Hepatocyte (in vitro differentiated cells): ENCODE results near the gene UBASH3A. TPM values are rescaled to one million over a fixed set of nuclear protein-coding genes. Genes with fewer than 3 reads are reported as not detected.

Experiments used
- DNase-seq: peaks from one replicate; pipeline ENCODE4 v3.0.0-alpha.2; 2016; ENCODE audit warnings: low spot score
- H2AFZ ChIP-seq: fragments of 200-600 bp; sonication (generic); 2 replicates; pipeline ENCODE4 v1.6.0; 2016; ENCODE audit warnings: antibody characterized with exemption, mild to moderate bottlenecking
- H3K27ac ChIP-seq: fragments of 200-600 bp; sonication (generic); 2 replicates; pipeline ENCODE4 v1.5.1; 2016; ENCODE audit warnings: mild to moderate bottlenecking
- H3K27me3 ChIP-seq: fragments of 200-600 bp; sonication (generic); 2 replicates; pipeline ENCODE4 v1.6.1; 2016
- H3K36me3 ChIP-seq: fragments of 200-600 bp; sonication (generic); replicated peaks from 2 replicates; pipeline ENCODE4 v1.5.1; 2016; ENCODE audit warnings: low read depth; ENCODE audit not compliant: insufficient read depth
- H3K4me1 ChIP-seq: fragments of 200-600 bp; sonication (generic); 2 replicates; pipeline ENCODE4 v1.5.1; 2016; ENCODE audit warnings: mild to moderate bottlenecking, moderate library complexity; ENCODE audit not compliant: insufficient read depth
- H3K4me2 ChIP-seq: fragments of 200-600 bp; sonication (generic); 2 replicates; pipeline ENCODE4 v1.6.0; 2016
- H3K4me3 ChIP-seq: fragments of 200-600 bp; sonication (generic); 2 replicates; pipeline ENCODE4 v1.5.1; 2016; ENCODE audit warnings: mild to moderate bottlenecking
- H3K79me2 ChIP-seq: fragments of 200-600 bp; sonication (generic); 2 replicates; pipeline ENCODE4 v1.6.0; 2017; ENCODE audit warnings: mild to moderate bottlenecking
- H3K9me2 ChIP-seq: fragments of 200-600 bp; sonication (generic); replicated peaks from 2 replicates; pipeline ENCODE4 v1.6.0; 2017; ENCODE audit warnings: mild to moderate bottlenecking; ENCODE audit not compliant: insufficient read depth
- H3K9me3 ChIP-seq: fragments of 200-600 bp; sonication (generic); 2 replicates; pipeline ENCODE4 v1.5.1; 2016; ENCODE audit warnings: low read depth, mild to moderate bottlenecking
- H4K20me1 ChIP-seq: fragments of 200-600 bp; sonication (generic); 2 replicates; pipeline ENCODE4 v1.6.0; 2016; ENCODE audit warnings: mild to moderate bottlenecking; ENCODE audit not compliant: insufficient read depth, poor library complexity, severe bottlenecking
- EZH2 ChIP-seq: fragments of 200-600 bp; sonication (generic); IDR thresholded peaks from 2 replicates; pipeline ENCODE4 v1.6.1; 2016; ENCODE audit warnings: antibody characterized with exemption, mild to moderate bottlenecking, borderline replicate concordance
- EZH2phosphoT487 ChIP-seq: fragments of 200-600 bp; sonication (generic); IDR thresholded peaks from one replicate; pipeline ENCODE4 v1.6.1; 2018; ENCODE audit warnings: antibody characterized with exemption, mild to moderate bottlenecking, low read depth, moderate library complexity; ENCODE audit not compliant: unreplicated experiment, severe bottlenecking
- WGBS: methylation state at CpG from one replicate; pipeline ENCODE4 v1.1.6; 2016; ENCODE audit warnings: low lambda C conversion rate; ENCODE audit errors: missing lambda C conversion rate; 5-methylcytosine and 5-hydroxymethylcytosine counted together
- polyA plus RNA-seq: library from polyadenylated mRNA; unstranded; fragments of >200 nt; fragmentation: Nextera tagmentation; extraction: Ambion mirVana; gene quantifications from 2 replicates; pipeline ENCODE4 v1.2.1, GENCODE V29; 2016
- total RNA-seq: library from RNA; depleted of rRNA; stranded (reverse); fragments of >200 nt; gene quantifications from 2 replicates; pipeline ENCODE4 v1.2.3, GENCODE V29; 2014
- TF ChIP-seq, protein P1 (sequence below): fragments of 200-600 bp; sonication (generic); IDR thresholded peaks from 2 replicates; pipeline ENCODE4 v1.5.1; 2016; ENCODE audit warnings: antibody characterized with exemption, mild to moderate bottlenecking; ENCODE audit not compliant: poor library complexity

The UBASH3A gene
- total and polyA plus RNA-seq, 2 experiments from 2014 or later, result not detected

DNA sequence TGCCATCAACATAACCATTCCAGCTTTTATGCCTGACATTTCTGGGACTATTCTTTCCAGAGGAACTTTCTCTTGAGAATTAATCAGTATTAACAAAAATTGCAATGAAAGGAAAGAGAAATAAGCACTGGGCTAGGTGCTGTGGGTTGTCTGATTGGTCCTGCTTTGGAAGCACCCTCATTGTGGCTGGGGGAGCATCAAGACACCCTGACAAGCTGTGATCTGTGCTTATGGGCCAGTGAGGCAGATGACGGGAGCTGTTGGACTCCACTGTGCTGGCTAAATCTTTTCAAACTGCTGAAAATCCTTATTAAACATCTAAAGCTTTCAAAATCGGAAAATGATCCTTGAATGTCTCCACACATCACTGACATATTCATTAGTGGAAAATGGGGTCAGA, 20.0 kb downstream of the UBASH3A start:
- no peak overlapping the region for H3K27ac ChIP-seq

DNA sequence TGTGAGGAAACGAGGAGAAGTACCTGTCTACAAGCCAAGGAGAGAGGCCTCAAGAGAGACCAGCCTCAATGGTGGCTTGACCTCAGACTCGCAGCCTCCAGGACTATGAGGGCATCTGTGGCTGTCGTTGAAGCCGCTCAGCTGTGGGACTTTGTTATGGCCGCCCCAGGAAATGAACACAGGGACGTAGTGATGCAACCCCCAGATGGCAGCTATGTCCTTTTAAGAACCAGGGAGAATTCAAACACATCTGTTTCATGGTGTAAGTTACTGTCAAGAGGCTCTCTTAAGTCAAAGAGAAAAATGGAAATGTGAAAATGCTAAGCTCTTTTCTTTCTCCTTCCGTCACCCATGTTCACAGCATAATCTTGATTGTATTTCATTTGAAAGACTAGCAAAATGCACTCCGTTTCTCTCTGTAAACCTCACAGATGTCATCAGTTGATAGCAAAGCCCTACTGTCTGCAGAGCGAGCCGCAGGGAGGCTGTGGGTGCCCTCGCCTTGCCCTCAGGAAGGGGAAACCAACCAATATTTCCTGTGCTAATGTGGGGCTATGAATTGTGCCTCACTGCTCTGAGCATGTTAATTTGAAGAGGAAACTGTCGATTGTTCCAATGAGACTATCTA, 21.3 kb downstream of the UBASH3A start:
- TF ChIP-seq EZH2 (no peak), EZH2phosphoT487 (no peak)
- TF ChIP-seq, protein P1, sequence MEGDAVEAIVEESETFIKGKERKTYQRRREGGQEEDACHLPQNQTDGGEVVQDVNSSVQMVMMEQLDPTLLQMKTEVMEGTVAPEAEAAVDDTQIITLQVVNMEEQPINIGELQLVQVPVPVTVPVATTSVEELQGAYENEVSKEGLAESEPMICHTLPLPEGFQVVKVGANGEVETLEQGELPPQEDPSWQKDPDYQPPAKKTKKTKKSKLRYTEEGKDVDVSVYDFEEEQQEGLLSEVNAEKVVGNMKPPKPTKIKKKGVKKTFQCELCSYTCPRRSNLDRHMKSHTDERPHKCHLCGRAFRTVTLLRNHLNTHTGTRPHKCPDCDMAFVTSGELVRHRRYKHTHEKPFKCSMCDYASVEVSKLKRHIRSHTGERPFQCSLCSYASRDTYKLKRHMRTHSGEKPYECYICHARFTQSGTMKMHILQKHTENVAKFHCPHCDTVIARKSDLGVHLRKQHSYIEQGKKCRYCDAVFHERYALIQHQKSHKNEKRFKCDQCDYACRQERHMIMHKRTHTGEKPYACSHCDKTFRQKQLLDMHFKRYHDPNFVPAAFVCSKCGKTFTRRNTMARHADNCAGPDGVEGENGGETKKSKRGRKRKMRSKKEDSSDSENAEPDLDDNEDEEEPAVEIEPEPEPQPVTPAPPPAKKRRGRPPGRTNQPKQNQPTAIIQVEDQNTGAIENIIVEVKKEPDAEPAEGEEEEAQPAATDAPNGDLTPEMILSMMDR, result no peak
- Histone ChIP-seq H2AFZ (no peak overlapping the region), H3K27ac (no peak overlapping the region), H3K79me2 (no peaks in the 10 kb centered on the region), H3K27me3 (no peaks in the 10 kb centered on the region), H3K4me2 (no peak overlapping the region), H3K4me3 (no peak overlapping the region), H3K36me3 (no peaks in the 10 kb centered on the region), H3K9me3 (no peaks in the 10 kb centered on the region), H3K4me1 (no peaks in the 10 kb centered on the region), H4K20me1 (no peaks in the 10 kb centered on the region), H3K9me2 (no peaks in the 10 kb centered on the region)
- DNase-seq, result no peak
- WGBS, result 84% methylated on average over 12 of the region's 12 CpGs

More for the DNA sequence above, 20.0 kb downstream of the UBASH3A start:
- H3K4me3 ChIP-seq, result no peak overlapping the region
- H3K27me3 ChIP-seq, result no peaks in the 10 kb centered on the region
- no peak overlapping the region for H2AFZ ChIP-seq
- no peak for DNase-seq
- no peaks in the 10 kb centered on the region for H3K79me2 ChIP-seq
- H3K4me2 ChIP-seq, result no peak overlapping the region
- no peaks in the 10 kb centered on the region for H3K4me1 ChIP-seq
- 82% methylated on average over 2 of the region's 2 CpGs for WGBS
- no peaks in the 10 kb centered on the region for H3K9me2 ChIP-seq
- TF ChIP-seq EZH2 (no peak), EZH2phosphoT487 (no peak)
- TF ChIP-seq, protein P1, result no peak
- H4K20me1 ChIP-seq, result no peaks in the 10 kb centered on the region
- no peaks in the 10 kb centered on the region for H3K9me3 ChIP-seq
- H3K36me3 ChIP-seq, result no peaks in the 10 kb centered on the region

DNA sequence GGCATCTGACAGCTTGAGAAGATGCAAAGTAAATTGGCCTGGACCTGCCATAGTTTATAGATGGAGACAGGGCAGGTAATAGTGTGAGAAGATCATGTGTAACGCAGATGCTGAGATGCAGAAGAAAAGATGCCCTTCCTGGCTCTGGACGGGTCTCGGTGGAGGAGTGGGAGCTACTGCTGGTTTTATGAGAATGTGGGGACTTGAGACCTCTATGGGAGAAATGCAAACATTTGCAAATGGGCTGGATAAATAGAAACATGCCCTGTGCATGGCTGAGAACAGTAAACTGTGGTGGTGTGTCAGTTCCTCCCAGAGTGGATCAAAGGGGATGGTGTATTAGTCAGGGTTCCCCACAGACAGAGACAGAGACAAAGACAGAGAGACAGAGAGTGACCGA, 21.9 kb downstream of the UBASH3A start:
- Histone ChIP-seq H3K4me2 (no peak overlapping the region), H3K4me3 (no peak overlapping the region), H3K36me3 (no peaks in the 10 kb centered on the region), H3K4me1 (no peaks in the 10 kb centered on the region), H3K9me3 (no peaks in the 10 kb centered on the region), H3K79me2 (no peaks in the 10 kb centered on the region), H3K27ac (no peak overlapping the region), H3K27me3 (no peaks in the 10 kb centered on the region), H2AFZ (no peak overlapping the region), H4K20me1 (no peaks in the 10 kb centered on the region), H3K9me2 (no peaks in the 10 kb centered on the region)
- no peak for DNase-seq
- WGBS, result 70% methylated on average over 4 of the region's 4 CpGs
- no peak for TF ChIP-seq EZH2phosphoT487
- TF ChIP-seq, protein P1, result no peak
- TF ChIP-seq EZH2, result no peak

DNA sequence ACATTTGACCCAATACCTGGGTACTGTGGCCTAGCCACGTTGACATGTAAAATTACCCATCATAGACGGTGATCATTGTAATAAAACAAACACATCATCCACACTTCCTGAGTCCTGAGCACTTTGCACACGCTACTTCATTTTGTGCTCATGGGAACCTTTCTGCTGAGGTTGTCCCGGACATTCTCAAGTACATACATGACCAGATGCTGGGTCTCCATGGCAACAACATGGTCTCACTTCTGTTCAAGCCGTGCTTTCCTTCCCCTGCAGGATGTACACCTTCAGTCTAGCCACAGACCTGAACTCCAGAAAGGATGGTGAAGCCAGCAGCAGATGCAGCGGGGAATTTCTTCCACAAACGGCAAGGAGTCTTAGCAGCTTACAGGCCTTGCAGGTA, 22.7 kb downstream of the UBASH3A start:
- Histone ChIP-seq H3K9me3 (no peaks in the 10 kb centered on the region), H3K27ac (no peak overlapping the region), H3K27me3 (no peaks in the 10 kb centered on the region), H3K9me2 (no peaks in the 10 kb centered on the region), H4K20me1 (no peaks in the 10 kb centered on the region), H3K4me1 (no peaks in the 10 kb centered on the region), H2AFZ (no peak overlapping the region), H3K4me3 (no peak overlapping the region), H3K36me3 (no peaks in the 10 kb centered on the region), H3K4me2 (no peak overlapping the region), H3K79me2 (no peaks in the 10 kb centered on the region)
- no peak for DNase-seq
- 82% methylated on average over 7 of the region's 7 CpGs for WGBS
- TF ChIP-seq, protein P1, result no peak
- TF ChIP-seq EZH2 (no peak), EZH2phosphoT487 (no peak)
